Peyer's patch (tissue), 4 donors: ENCODE data around the gene CHD9.

Experiments used
- POLR2A ChIP-seq, 2 donors: fragments of 450-650 bp; IDR thresholded peaks; one replicate each; pipeline ENCODE4 v1.5.1; 2017; ENCODE audit warnings: antibody characterized with exemption in 2 of 2, mild to moderate bottlenecking in 2 of 2, moderate library complexity in 2 of 2
- TF ChIP-seq, protein P1 (sequence below), 6 experiments: fragments of 450-650 bp in 4 of 6; fragments of 200-600 bp in 2 of 6; sonication (generic) in 1 of 6; IDR thresholded peaks; one replicate each; pipeline ENCODE4 v1.5.1; 2017 to 2019; ENCODE audit warnings: antibody characterized with exemption in 6 of 6, mild to moderate bottlenecking in 3 of 6, moderate library complexity in 1 of 6

DNA sequence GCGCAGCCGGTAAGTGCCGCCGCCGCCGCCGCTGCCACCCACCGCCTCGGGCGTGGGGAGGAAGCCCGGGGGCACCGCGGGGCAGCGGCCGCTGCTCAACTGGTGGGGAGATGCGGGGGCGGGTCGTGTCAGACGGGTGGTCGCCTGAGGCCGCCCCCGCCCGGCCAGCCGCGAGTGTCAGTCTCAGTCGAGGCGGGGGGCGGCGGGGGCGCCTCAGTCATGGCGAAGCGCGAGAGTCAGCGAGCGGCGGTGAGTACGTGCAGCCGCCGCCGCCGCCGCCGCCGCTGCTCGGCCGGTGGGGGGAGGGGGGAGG, 76.2 kb downstream of the CHD9 start:
- TF ChIP-seq, protein P1, sequence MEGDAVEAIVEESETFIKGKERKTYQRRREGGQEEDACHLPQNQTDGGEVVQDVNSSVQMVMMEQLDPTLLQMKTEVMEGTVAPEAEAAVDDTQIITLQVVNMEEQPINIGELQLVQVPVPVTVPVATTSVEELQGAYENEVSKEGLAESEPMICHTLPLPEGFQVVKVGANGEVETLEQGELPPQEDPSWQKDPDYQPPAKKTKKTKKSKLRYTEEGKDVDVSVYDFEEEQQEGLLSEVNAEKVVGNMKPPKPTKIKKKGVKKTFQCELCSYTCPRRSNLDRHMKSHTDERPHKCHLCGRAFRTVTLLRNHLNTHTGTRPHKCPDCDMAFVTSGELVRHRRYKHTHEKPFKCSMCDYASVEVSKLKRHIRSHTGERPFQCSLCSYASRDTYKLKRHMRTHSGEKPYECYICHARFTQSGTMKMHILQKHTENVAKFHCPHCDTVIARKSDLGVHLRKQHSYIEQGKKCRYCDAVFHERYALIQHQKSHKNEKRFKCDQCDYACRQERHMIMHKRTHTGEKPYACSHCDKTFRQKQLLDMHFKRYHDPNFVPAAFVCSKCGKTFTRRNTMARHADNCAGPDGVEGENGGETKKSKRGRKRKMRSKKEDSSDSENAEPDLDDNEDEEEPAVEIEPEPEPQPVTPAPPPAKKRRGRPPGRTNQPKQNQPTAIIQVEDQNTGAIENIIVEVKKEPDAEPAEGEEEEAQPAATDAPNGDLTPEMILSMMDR (IDR thresholded peaks at IDR 0.05): no peak
- no peak for TF ChIP-seq POLR2A (IDR thresholded peaks at IDR 0.05)
